ENCODE results near the gene DNAJB12.

GRCh38 chr10:72370201-72370722, 15.5 kb upstream of the DNAJB12 start:
- TF ChIP-seq CTCF (IDR thresholded peaks at IDR 0.05; ENCODE audit: borderline replicate concordance, extremely low read depth, low read length, poor library complexity, severe bottlenecking) (no peak), EZH2 (IDR thresholded peaks at IDR 0.05; ENCODE audit: borderline replicate concordance, low read depth, low read length, severe bottlenecking) (no peak)
